Mammary epithelial cell (primary cell): ENCODE results near the gene ZNF273.

ENCODE experiments used
- CTCF ChIP-seq, 2 donors: IDR thresholded peaks in 1 of 2; conservative IDR thresholded peaks in 1 of 2; 2 replicates each; pipeline ENCODE4 v1.5.1; 2011 to 2012; ENCODE audit warnings: inconsistent platforms in 2 of 2, low read length in 2 of 2, mild to moderate bottlenecking in 2 of 2, control low read depth in 1 of 2, low read depth in 1 of 2; ENCODE audit not compliant: insufficient read depth in 1 of 2; ENCODE audit errors: extremely low read depth in 1 of 2
- EZH2 ChIP-seq: IDR thresholded peaks from 2 replicates; pipeline ENCODE4 v1.6.1; 2012; ENCODE audit warnings: low read length, inconsistent platforms, borderline replicate concordance

GRCh38 chr7:64874114-64874513 lies 29.0 kb upstream of the ZNF273 start:
- TF ChIP-seq CTCF (conservative IDR thresholded peaks at IDR 0.05 in 1 of 2, IDR thresholded peaks at IDR 0.05 in 1 of 2; ENCODE audit: extremely low read depth in 1 of 2, insufficient read depth in 1 of 2, low read depth in 1 of 2, low read length in 2 of 2) (no peak), EZH2 (no peak)
